ENCODE results near the gene BLOC1S5.
A peak's percentile ranks its signal among the peaks of the same experiment; 100 is the strongest.

Gene BLOC1S5

GRCh38 chr6:8064638-8065518 lies 689 bp upstream of the BLOC1S5 start:
- Histone ChIP-seq H3K4me3 (ENCODE audit: severe bottlenecking) (peak overlapping the region; percentile 74), H3K27ac (ENCODE audit: poor library complexity, severe bottlenecking) (peak overlapping the region; percentile 49), H3K27me3 (ENCODE audit: insufficient read depth, poor library complexity, severe bottlenecking) (no peaks in the 10 kb centered on the region), H3K9me3 (ENCODE audit: severe bottlenecking) (no peaks in the 10 kb centered on the region), H3K4me1 (ENCODE audit: insufficient read depth, poor library complexity, severe bottlenecking) (peaks cover 8% of the 10 kb centered on the region), H3K36me3 (ENCODE audit: low read depth) (peaks cover 20% of the 10 kb centered on the region)
- ATAC-seq (ENCODE audit: low read depth) (no peak), DNase-seq (ENCODE audit: low spot score) (no peak)
- no peak for TF ChIP-seq CTCF (IDR thresholded peaks at IDR 0.05; ENCODE audit: poor library complexity, severe bottlenecking)

DNA sequence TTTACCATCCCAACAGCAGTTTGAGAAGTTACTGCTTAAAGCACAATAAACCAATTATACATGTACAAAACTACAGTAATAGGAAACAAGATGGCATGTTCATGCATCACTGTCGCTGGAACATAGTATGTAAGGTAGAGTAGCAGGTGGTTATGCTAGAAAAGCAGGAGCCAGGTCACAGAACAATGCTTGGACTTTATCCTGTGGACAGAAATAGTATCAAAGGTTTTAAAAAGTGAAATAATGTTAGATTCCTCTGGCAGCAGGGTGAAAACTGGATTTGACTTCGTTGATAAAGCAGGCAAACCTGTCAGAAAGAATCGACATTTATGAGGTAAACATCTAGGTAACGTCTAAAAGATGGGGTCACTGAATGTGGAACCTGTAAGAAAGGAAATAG lies 2.5 kb downstream of the BLOC1S5 start:
- ATAC-seq (ENCODE audit: low read depth), result no peak
- no peaks in the 10 kb centered on the region for H3K27me3 ChIP-seq (ENCODE audit: insufficient read depth, poor library complexity, severe bottlenecking)
- H3K4me3 ChIP-seq (ENCODE audit: severe bottlenecking), result no peak overlapping the region
- H3K27ac ChIP-seq (ENCODE audit: poor library complexity, severe bottlenecking), result no peak overlapping the region
- peaks cover 31% of the 10 kb centered on the region for H3K36me3 ChIP-seq (ENCODE audit: low read depth)
- no peak for TF ChIP-seq CTCF (IDR thresholded peaks at IDR 0.05; ENCODE audit: poor library complexity, severe bottlenecking)
- no peak for DNase-seq (ENCODE audit: low spot score)
- H3K4me1 ChIP-seq (ENCODE audit: insufficient read depth, poor library complexity, severe bottlenecking), result peaks cover 8% of the 10 kb centered on the region
- no peaks in the 10 kb centered on the region for H3K9me3 ChIP-seq (ENCODE audit: severe bottlenecking)

DNA sequence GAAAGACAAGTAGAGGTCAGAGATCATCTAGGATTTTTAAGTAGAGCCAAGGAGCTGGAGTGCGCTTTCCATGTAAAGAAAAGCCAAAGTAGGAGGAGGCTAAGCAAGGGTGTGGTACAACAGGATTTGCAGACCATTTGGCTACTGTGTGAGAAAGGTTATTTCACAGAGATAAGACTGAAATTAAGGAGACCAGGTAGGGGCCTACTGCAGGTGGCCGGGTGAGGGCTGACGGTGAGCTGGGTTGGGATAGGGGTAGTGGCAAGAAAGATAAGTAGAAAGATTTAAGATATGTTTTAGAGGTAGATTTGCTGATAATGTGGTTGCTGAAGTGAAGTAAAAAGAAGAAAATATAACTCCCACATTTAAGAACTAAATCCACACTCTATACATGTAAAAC lies 3.8 kb downstream of the BLOC1S5 start:
- Histone ChIP-seq H3K4me1 (ENCODE audit: insufficient read depth, poor library complexity, severe bottlenecking) (peaks cover 8% of the 10 kb centered on the region), H3K27ac (ENCODE audit: poor library complexity, severe bottlenecking) (no peak overlapping the region), H3K4me3 (ENCODE audit: severe bottlenecking) (no peak overlapping the region), H3K27me3 (ENCODE audit: insufficient read depth, poor library complexity, severe bottlenecking) (no peaks in the 10 kb centered on the region), H3K9me3 (ENCODE audit: severe bottlenecking) (no peaks in the 10 kb centered on the region), H3K36me3 (ENCODE audit: low read depth) (peaks cover 31% of the 10 kb centered on the region)
- DNase-seq (ENCODE audit: low spot score) (no peak), ATAC-seq (ENCODE audit: low read depth) (no peak)
- TF ChIP-seq CTCF (IDR thresholded peaks at IDR 0.05; ENCODE audit: poor library complexity, severe bottlenecking), result no peak

- peak; percentile 61 for TF ChIP-seq CTCF (IDR thresholded peaks at IDR 0.05; ENCODE audit: poor library complexity, severe bottlenecking)
- peaks cover 36% of the 10 kb centered on the region for H3K36me3 ChIP-seq (ENCODE audit: low read depth)
- no peaks in the 10 kb centered on the region for H3K27me3 ChIP-seq (ENCODE audit: insufficient read depth, poor library complexity, severe bottlenecking)
- no peaks in the 10 kb centered on the region for H3K9me3 ChIP-seq (ENCODE audit: severe bottlenecking)
- ATAC-seq (ENCODE audit: low read depth) (no peak), DNase-seq (ENCODE audit: low spot score) (no peak)
- H3K27ac ChIP-seq (ENCODE audit: poor library complexity, severe bottlenecking), result no peak overlapping the region
- H3K4me1 ChIP-seq (ENCODE audit: insufficient read depth, poor library complexity, severe bottlenecking), result peaks cover 4% of the 10 kb centered on the region
- H3K4me3 ChIP-seq (ENCODE audit: severe bottlenecking), result no peak overlapping the region
Observed at GRCh38 chr6:8059129-8059528, 5.1 kb downstream of the BLOC1S5 start.

DNA sequence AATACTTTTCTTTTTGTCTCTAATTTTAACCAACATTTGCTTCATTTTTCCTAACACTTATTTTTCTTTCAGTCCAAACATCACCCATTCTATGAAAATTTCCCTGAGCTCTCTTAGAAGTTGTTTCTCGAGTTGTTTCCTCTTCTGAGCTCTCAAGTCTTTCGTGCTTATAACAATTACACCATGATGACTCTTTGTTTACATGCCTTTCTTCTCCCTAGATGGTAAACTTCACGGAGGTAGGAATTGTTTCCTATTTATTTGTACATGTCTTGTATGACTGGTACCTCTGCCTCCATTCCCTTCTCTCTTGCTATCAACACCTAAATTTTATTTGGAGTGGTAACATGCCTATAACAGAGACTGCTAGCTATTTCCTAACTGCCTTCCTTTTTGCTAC lies 6.4 kb downstream of the BLOC1S5 start:
- no peak for TF ChIP-seq CTCF (IDR thresholded peaks at IDR 0.05; ENCODE audit: poor library complexity, severe bottlenecking)
- no peaks in the 10 kb centered on the region for H3K9me3 ChIP-seq (ENCODE audit: severe bottlenecking)
- peaks cover 36% of the 10 kb centered on the region for H3K36me3 ChIP-seq (ENCODE audit: low read depth)
- no peaks in the 10 kb centered on the region for H3K4me1 ChIP-seq (ENCODE audit: insufficient read depth, poor library complexity, severe bottlenecking)
- no peak for ATAC-seq (ENCODE audit: low read depth)
- no peak overlapping the region for H3K4me3 ChIP-seq (ENCODE audit: severe bottlenecking)
- H3K27me3 ChIP-seq (ENCODE audit: insufficient read depth, poor library complexity, severe bottlenecking), result no peaks in the 10 kb centered on the region
- no peak overlapping the region for H3K27ac ChIP-seq (ENCODE audit: poor library complexity, severe bottlenecking)
- no peak for DNase-seq (ENCODE audit: low spot score)
